Colonic mucosa (tissue), 4 donors: Measurements from ENCODE around the gene RNF144A. TPM values are rescaled to one million over a fixed set of nuclear protein-coding genes. Genes with fewer than 3 reads are reported as not detected.

Experiments
- DNase-seq: peaks from one replicate; pipeline ENCODE4 v3.0.0-alpha.2; 2020
- H3K27ac ChIP-seq: fragments of 200-600 bp; one replicate; pipeline ENCODE4 v1.8.0; 2021
- H3K27me3 ChIP-seq: fragments of 200-600 bp; one replicate; pipeline ENCODE4 v1.8.0; 2021
- H3K36me3 ChIP-seq: fragments of 200-600 bp; one replicate; pipeline ENCODE4 v1.8.0; 2021
- H3K4me1 ChIP-seq: fragments of 200-600 bp; one replicate; pipeline ENCODE4 v1.8.0; 2021; ENCODE audit warnings: mild to moderate bottlenecking
- H3K4me3 ChIP-seq: fragments of 200-600 bp; one replicate; pipeline ENCODE4 v1.8.0; 2021
- H3K9ac ChIP-seq, 2 donors: one replicate each; pipeline ENCODE4 v1.7.0; 2013; ENCODE audit warnings: control low read depth in 2 of 2, low read depth in 2 of 2, low read length in 2 of 2
- H3K9me3 ChIP-seq: fragments of 200-600 bp; one replicate; pipeline ENCODE4 v1.8.0; 2021
- CTCF ChIP-seq: fragments of 200-600 bp; IDR thresholded peaks from one replicate; pipeline ENCODE4 v1.8.0; 2022; ENCODE audit warnings: antibody characterized with exemption, mild to moderate bottlenecking
- intact Hi-C: fragments of 100-400 bp; cut with DNase I; formaldehyde crosslinking; loops from one replicate; pipeline ENCODE4 v1.14.1; 2022
- total RNA-seq, 2 donors: library from RNA; stranded (reverse); fragmentation: NEBNext Ultra II Directional in 1 of 2; extraction: Animal tissue kit (Norgen Biotek cat#: 25700) in 1 of 2; gene quantifications; one replicate each; pipeline ENCODE4 v1.2.1, GENCODE V29; 2021
- donor health status: healthy.
- donor health status: DM: no; HTN: no; CAD: no.
- donor health status: DM: no; HTN: no; CAD: no.

The RNF144A gene
- total RNA-seq, 2 donors from 2014 or later: 13.9 to 22.6 TPM

GRCh38 chr2:7035884-7036283 lies 118.7 kb downstream of the RNF144A start:
- Histone ChIP-seq H3K9me3 (no peaks in the 10 kb centered on the region), H3K27me3 (no peaks in the 10 kb centered on the region), H3K36me3 (no peaks in the 10 kb centered on the region), H3K4me3 (no peak overlapping the region), H3K4me1 (peaks cover 4% of the 10 kb centered on the region), H3K27ac (no peak overlapping the region), H3K9ac (no peak overlapping the region)
- no peak for DNase-seq
- no peak for TF ChIP-seq CTCF
- intact Hi-C loops: no loop called here

GRCh38 chr2:7037340-7038333 lies 120.4 kb downstream of the RNF144A start:
- TF ChIP-seq CTCF: peak; percentile 72
- Histone ChIP-seq H3K27ac (no peak overlapping the region), H3K27me3 (no peaks in the 10 kb centered on the region), H3K9ac (no peak overlapping the region), H3K9me3 (no peaks in the 10 kb centered on the region), H3K4me3 (no peak overlapping the region), H3K36me3 (no peaks in the 10 kb centered on the region), H3K4me1 (no peaks in the 10 kb centered on the region)
- DNase-seq: peak; percentile 66
- intact Hi-C loops: no loop called here

- DNase-seq: no peak
Measured at GRCh38 chr2:7040547-7040946, 123.3 kb downstream of the RNF144A start.

GRCh38 chr2:7041421-7041820 lies 124.2 kb downstream of the RNF144A start:
- Histone ChIP-seq H3K9ac (no peak overlapping the region), H3K9me3 (no peaks in the 10 kb centered on the region), H3K36me3 (no peaks in the 10 kb centered on the region), H3K4me1 (no peaks in the 10 kb centered on the region), H3K4me3 (no peak overlapping the region), H3K27ac (no peak overlapping the region), H3K27me3 (no peaks in the 10 kb centered on the region)
- no peak for DNase-seq
- intact Hi-C loops: loop anchor here (5.0 kb wide), 1 partner anchor 144 kb away; no protein-coding TSS in a partner anchor
- TF ChIP-seq CTCF: no peak

More at GRCh38 chr2:7040547-7040946, 123.3 kb downstream of the RNF144A start:
- no peak for TF ChIP-seq CTCF
- H3K4me1 ChIP-seq: no peaks in the 10 kb centered on the region
- no peak overlapping the region for H3K27ac ChIP-seq
- H3K27me3 ChIP-seq: no peaks in the 10 kb centered on the region
- H3K36me3 ChIP-seq: no peaks in the 10 kb centered on the region
- no peak overlapping the region for H3K9ac ChIP-seq
- intact Hi-C loops: loop anchor here (5.0 kb wide), 1 partner anchor 143 kb away; no protein-coding TSS in a partner anchor
- H3K4me3 ChIP-seq: no peak overlapping the region
- H3K9me3 ChIP-seq: no peaks in the 10 kb centered on the region

GRCh38 chr2:7043690-7044089 lies 126.5 kb downstream of the RNF144A start:
- H3K9ac ChIP-seq: no peak overlapping the region
- no peak for DNase-seq
- no peak overlapping the region for H3K27ac ChIP-seq
- no peaks in the 10 kb centered on the region for H3K27me3 ChIP-seq
- intact Hi-C loops: loop anchor here (5.0 kb wide), 1 partner anchor 146 kb away; no protein-coding TSS in a partner anchor
- H3K4me1 ChIP-seq: no peaks in the 10 kb centered on the region
- TF ChIP-seq CTCF: no peak
- no peaks in the 10 kb centered on the region for H3K9me3 ChIP-seq
- no peak overlapping the region for H3K4me3 ChIP-seq
- no peaks in the 10 kb centered on the region for H3K36me3 ChIP-seq
